Aorta (tissue), 5 donors: ENCODE measurements around the gene IL17RC. TPM values are rescaled to one million over a fixed set of nuclear protein-coding genes. Genes with fewer than 3 reads are reported as not detected.
"Not testable (repeated sequence)": the region's sequence is repeated elsewhere in the genome, so short reads cannot be mapped to it uniquely, and the experiment has no call there.

ENCODE experiments used
- ATAC-seq: fragments of 200-7000 bp; cut with Tn5 transposase; one replicate; pipeline ENCODE4 v1.9.1; 2022; ENCODE audit warnings: moderate library complexity; ENCODE audit not compliant: low FRiP score
- DNase-seq, 2 donors: peaks; one replicate each; pipeline ENCODE4 v3.0.0-alpha.2; 2020
- H3K27ac ChIP-seq, 2 donors: one replicate each; pipeline ENCODE4 v1.5.1; 2013; ENCODE audit warnings: low read length in 2 of 2, mild to moderate bottlenecking in 2 of 2, moderate library complexity in 2 of 2, control low read depth in 1 of 2, inconsistent platforms in 1 of 2, low read depth in 1 of 2
- H3K27me3 ChIP-seq, 2 donors: one replicate each; pipeline ENCODE4 v1.6.1; 2013; ENCODE audit warnings: control low read depth in 1 of 2, low read length in 1 of 2, mild to moderate bottlenecking in 1 of 2, moderate library complexity in 1 of 2; ENCODE audit not compliant: insufficient read depth in 2 of 2, control insufficient read depth in 1 of 2
- H3K36me3 ChIP-seq, 2 donors: one replicate each; pipeline ENCODE4 v1.6.1; 2013; ENCODE audit warnings: control low read depth in 1 of 2, low read length in 1 of 2, mild to moderate bottlenecking in 1 of 2; ENCODE audit not compliant: insufficient read depth in 2 of 2, control insufficient read depth in 1 of 2
- H3K4me1 ChIP-seq, 2 donors: one replicate each; pipeline ENCODE4 v1.6.1; 2013; ENCODE audit warnings: low read length in 2 of 2, control low read depth in 1 of 2, mild to moderate bottlenecking in 1 of 2, moderate library complexity in 1 of 2; ENCODE audit not compliant: insufficient read depth in 2 of 2, control insufficient read depth in 1 of 2
- H3K4me3 ChIP-seq, 2 donors: one replicate each; pipeline ENCODE4 v1.5.1; 2013; ENCODE audit warnings: low read length in 2 of 2, control low read depth in 1 of 2, mild to moderate bottlenecking in 1 of 2
- H3K9me3 ChIP-seq: one replicate; pipeline ENCODE4 v1.6.1; 2013; ENCODE audit warnings: mild to moderate bottlenecking, low read length; ENCODE audit not compliant: control insufficient read depth
- WGBS, 2 donors: extraction: QIAGEN DNeasy Blood & Tissue Kit; methylation state at CpG; one replicate each; pipeline ENCODE4 v1.1.7; 2013; 5-methylcytosine and 5-hydroxymethylcytosine counted together
- intact Hi-C, 2 donors: fragments of 100-400 bp; cut with DNase I; formaldehyde crosslinking; loops; one replicate each; pipeline versions ENCODE4 v1.14.2 to v1.15.0; 2022
- long read RNA-seq, 2 donors: library from polyadenylated mRNA; unstranded; transcript quantifications; one replicate each; pipeline ENCODE4 v2.0.0, GENCODE V29; 2020 to 2021
- polyA plus RNA-seq, 2 donors: library from polyadenylated mRNA; stranded (reverse); fragments of 200-250 nt; gene quantifications; one replicate each; pipeline ENCODE4 v1.2.3, GENCODE V29; 2013
- total RNA-seq, 2 donors: library from RNA; stranded (reverse); fragmentation: NEBNext Ultra II Directional; extraction: Animal tissue kit (Norgen Biotek cat#: 25700); gene quantifications; one replicate each; pipeline ENCODE4 v1.2.1, GENCODE V29; 2021
- donor health status: healthy with polysubstance abuse.
- donor health status: Bipolar disorder and iron deficiency.
- donor health status: DM: no; HTN: no; CAD: no.
- donor health status: DM: no; HTN: no; CAD: no.
- donor health status: DM: yes; HTN: yes; CAD: no.

IL17RC gene
- total RNA-seq: 10 to 100 TPM; 25.6 to 33.8 TPM
- polyA plus RNA-seq: 100 to 1,000 TPM in 1 of 2 donors, 1 to 10 TPM in 1; 8.6 to 108 TPM
- long read RNA-seq, donor 1, partial matches to known transcripts: 7 of 49 reads
- long read RNA-seq, donor 1, other reads (novel, unspliced or antisense): 31 of 49 reads
- long read RNA-seq, donor 2, transcript IL17RC-202 (18 exons, 2,388 nt): major isoform, 5 of 16 reads
- long read RNA-seq, donor 2, partial matches to known transcripts: 1 of 16 reads
- long read RNA-seq, donor 2, other reads (novel, unspliced or antisense): 10 of 16 reads

DNA sequence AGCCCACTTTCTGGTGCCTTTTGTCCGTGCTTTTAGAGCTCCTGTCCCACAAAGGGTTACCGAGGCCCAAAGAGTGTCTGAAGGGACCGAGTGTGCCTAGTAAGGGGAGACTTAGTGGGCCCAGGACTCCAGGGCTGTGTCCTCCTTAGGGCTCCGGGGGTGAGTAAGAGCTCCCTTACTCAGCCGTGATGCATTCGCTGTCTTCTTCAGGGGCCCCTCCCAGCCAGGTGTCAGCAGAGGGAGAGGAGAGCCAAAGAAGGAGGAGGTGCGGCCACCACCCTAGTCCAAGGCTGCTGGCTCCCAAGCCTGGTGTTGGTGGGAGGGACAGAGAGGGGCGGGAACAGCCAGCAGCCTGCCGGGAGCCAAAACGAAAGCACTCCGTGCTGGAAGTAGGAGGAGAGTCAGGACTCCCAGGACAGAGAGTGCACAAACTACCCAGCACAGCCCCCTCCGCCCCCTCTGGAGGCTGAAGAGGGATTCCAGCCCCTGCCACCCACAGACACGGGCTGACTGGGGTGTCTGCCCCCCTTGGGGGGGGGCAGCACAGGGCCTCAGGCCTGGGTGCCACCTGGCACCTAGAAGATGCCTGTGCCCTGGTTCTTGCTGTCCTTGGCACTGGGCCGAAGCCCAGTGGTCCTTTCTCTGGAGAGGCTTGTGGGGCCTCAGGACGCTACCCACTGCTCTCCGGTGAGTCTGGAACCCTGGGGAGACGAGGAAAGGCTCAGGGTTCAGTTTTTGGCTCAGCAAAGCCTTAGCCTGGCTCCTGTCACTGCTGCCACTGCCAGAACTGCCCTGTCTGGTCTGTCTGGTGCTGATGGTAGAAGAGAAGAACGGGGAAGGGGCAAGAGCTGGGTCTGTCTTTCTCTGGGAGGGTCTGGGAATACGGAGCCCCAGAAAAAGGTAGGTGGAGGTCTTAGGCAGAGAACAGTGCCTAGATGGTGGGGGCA is at the start of gene IL17RC:
TSS of gene IL17RC (plus strand) at position 365 of the 947 bp plus-strand sequence. CDS start at position 583, 218 bp downstream.
- Histone ChIP-seq H3K4me3 (peak within 1 kb of the TSS; percentile 52 to 71), H3K27me3 (no peaks in the 10 kb centered on the region), H3K36me3 (no peaks in the 10 kb centered on the region), H3K4me1 (no peaks in the 10 kb centered on the region), H3K27ac (peak within 1 kb of the TSS; percentile 46 to 81), H3K9me3 (no peaks in the 10 kb centered on the region)
- 2 to 4% methylated on average over 19 of the region's 19 CpGs for WGBS, 2 donors
- DNase-seq (peak; percentile 92), ATAC-seq (peak; percentile 91)
- intact Hi-C loops: loop anchor here (5.0 kb wide), 1 partner anchor 75 kb away; the partner anchor contains the start of gene RPUSD3 (in 2 of the 2)

- Histone ChIP-seq H3K4me1 (no peaks in the 10 kb centered on the region), H3K27me3 (no peaks in the 10 kb centered on the region), H3K9me3 (no peaks in the 10 kb centered on the region), H3K36me3 (no peaks in the 10 kb centered on the region), H3K27ac (peak overlapping the region in 1 of 2 donors; percentile 66), H3K4me3 (no peak overlapping the region)
- DNase-seq (no peak), ATAC-seq (no peak)
- WGBS, 2 donors: 92 to 96% methylated on average over 12 of the region's 12 CpGs
- intact Hi-C loops: no loop called here
These were observed 49.8 kb upstream of the IL17RC start for GRCh38 chr3:9867106-9867505.

DNA sequence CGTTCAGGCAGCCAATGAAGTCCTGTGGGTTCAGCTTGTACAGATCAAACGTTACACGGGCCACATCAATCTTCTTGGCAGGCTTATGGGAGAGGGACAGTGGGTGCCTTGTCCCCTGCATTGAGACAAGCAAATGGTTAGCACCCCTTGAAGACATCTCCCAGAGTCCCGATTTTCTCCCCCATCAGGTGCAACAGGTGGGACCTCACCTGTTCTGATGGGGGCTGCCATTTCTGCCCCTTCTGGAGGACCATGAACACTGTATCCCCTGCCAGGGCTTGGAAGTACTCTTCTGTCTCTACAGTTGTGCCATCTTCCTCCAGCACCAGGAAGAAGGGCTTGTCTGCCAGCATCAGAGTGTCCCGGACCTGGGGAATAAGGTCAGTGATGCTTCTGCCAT is 46.9 kb upstream of the IL17RC start:
- DNase-seq (no peak), ATAC-seq (no peak)
- 71 to 76% methylated on average over 5 of the region's 5 CpGs for WGBS, 2 donors
- Histone ChIP-seq H3K4me3 (no peak overlapping the region), H3K27ac (no peak overlapping the region), H3K9me3 (no peaks in the 10 kb centered on the region), H3K4me1 (no peaks in the 10 kb centered on the region), H3K27me3 (no peaks in the 10 kb centered on the region), H3K36me3 (no peaks in the 10 kb centered on the region)
- intact Hi-C loops: no loop called here

DNA sequence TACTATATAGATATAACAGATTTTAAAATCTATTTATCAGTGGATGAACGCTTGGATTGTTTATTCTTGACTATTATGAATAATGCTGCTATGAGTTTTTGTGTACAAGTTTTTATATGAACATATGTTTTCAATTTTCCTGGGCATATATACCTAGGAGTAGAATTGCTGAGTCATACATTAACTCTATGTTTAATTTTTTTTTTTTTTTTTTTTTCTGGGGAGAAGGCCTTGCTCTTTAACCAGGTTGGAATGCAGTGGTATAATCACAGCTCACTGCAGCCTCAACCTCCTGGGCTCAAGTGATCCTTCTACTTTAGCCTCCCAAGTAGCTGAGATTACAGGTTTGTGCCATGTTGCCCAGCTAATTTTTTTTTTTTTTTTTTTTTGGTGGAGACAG is 45.9 kb upstream of the IL17RC start:
- ATAC-seq: no peak
- intact Hi-C loops: no loop called here

DNA sequence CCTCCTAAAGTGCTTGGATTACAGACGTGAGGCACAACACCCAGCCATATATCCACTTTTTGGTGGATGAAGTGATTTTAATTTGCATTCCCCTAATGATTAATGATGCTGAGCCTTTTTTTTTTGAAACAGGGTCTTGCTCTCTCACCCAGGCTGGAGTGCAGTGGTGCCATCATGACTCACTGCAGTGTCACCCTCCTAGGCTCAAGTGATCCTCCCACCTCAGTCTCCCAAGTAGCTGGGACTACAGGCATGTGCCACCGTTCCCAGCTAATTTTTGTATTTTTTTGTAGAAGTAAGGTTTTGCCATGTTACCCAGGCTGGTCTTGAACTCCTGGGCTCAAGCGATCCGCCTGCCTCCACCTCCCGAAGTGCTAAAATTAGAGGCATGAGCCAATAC is 44.8 kb upstream of the IL17RC start:
- H3K27ac ChIP-seq, H3K4me3 ChIP-seq, H3K27me3 ChIP-seq, H3K9me3 ChIP-seq, H3K4me1 ChIP-seq, ATAC-seq, DNase-seq, H3K36me3 ChIP-seq, intact Hi-C loops: not testable (repeated sequence)
- 94 to 96% methylated on average over 5 of the region's 5 CpGs for WGBS, 2 donors

More for the DNA sequence above, 45.9 kb upstream of the IL17RC start:
- no peak for DNase-seq
- 44 to 92% methylated on average over 1 of the region's 1 CpG for WGBS, 2 donors
- H3K4me3 ChIP-seq: no peak overlapping the region
- no peaks in the 10 kb centered on the region for H3K27me3 ChIP-seq
- H3K4me1 ChIP-seq: no peaks in the 10 kb centered on the region
- no peaks in the 10 kb centered on the region for H3K9me3 ChIP-seq
- no peak overlapping the region for H3K27ac ChIP-seq
- H3K36me3 ChIP-seq: no peaks in the 10 kb centered on the region

GRCh38 chr3:9875448-9875847 is 41.5 kb upstream of the IL17RC start:
- intact Hi-C loops: no loop called here
- Histone ChIP-seq H3K4me1 (no peaks in the 10 kb centered on the region), H3K36me3 (no peaks in the 10 kb centered on the region), H3K4me3 (no peak overlapping the region), H3K9me3 (no peaks in the 10 kb centered on the region), H3K27me3 (no peaks in the 10 kb centered on the region), H3K27ac (no peak overlapping the region)
- ATAC-seq: no peak
- DNase-seq: no peak

- ATAC-seq: not testable (repeated sequence)
- 87 to 89% methylated on average over 4 of the region's 4 CpGs for WGBS, 2 donors
These were observed 40.6 kb upstream of the IL17RC start for GRCh38 chr3:9876255-9876654.

GRCh38 chr3:9876991-9877390 is 39.9 kb upstream of the IL17RC start:
- ATAC-seq (no peak), DNase-seq (peak in 1 of 2 donors; percentile 44)
- H3K4me3 ChIP-seq: no peak overlapping the region
- no peaks in the 10 kb centered on the region for H3K36me3 ChIP-seq
- H3K27me3 ChIP-seq: no peaks in the 10 kb centered on the region
- H3K27ac ChIP-seq: no peak overlapping the region
- 89% methylated on average over 12 of the region's 12 CpGs for WGBS, 2 donors
- intact Hi-C loops: no loop called here
- H3K9me3 ChIP-seq: no peaks in the 10 kb centered on the region
- no peaks in the 10 kb centered on the region for H3K4me1 ChIP-seq

More at GRCh38 chr3:9876255-9876654, 40.6 kb upstream of the IL17RC start:
- H3K27me3 ChIP-seq, H3K36me3 ChIP-seq, intact Hi-C loops, H3K9me3 ChIP-seq, H3K27ac ChIP-seq, H3K4me3 ChIP-seq, H3K4me1 ChIP-seq: not testable (repeated sequence)
- peak in 1 of 2 donors; percentile 8 for DNase-seq
